Left ventricle myocardium inferior (tissue), 1 donor: ENCODE measurements around the gene DPP7. TPM values are rescaled to one million over a fixed set of nuclear protein-coding genes. Genes with fewer than 3 reads are reported as not detected.

Source experiments
- DNase-seq: peaks from one replicate; pipeline ENCODE4 v3.0.0-alpha.2; 2020
- H3K27ac ChIP-seq: fragments of 200-600 bp; replicated peaks from 2 replicates; pipeline ENCODE4 v1.8.0; 2021
- H3K27me3 ChIP-seq: fragments of 200-600 bp; 2 replicates; pipeline ENCODE4 v1.8.0; 2021; ENCODE audit warnings: low read depth
- H3K36me3 ChIP-seq: fragments of 200-600 bp; 2 replicates; pipeline ENCODE4 v1.8.0; 2021
- H3K4me1 ChIP-seq: fragments of 200-600 bp; 2 replicates; pipeline ENCODE4 v1.8.0; 2021
- H3K4me3 ChIP-seq: fragments of 200-600 bp; 2 replicates; pipeline ENCODE4 v1.8.0; 2021; ENCODE audit warnings: mild to moderate bottlenecking, moderate library complexity
- H3K9me3 ChIP-seq: fragments of 200-600 bp; replicated peaks from 2 replicates; pipeline ENCODE4 v1.8.0; 2021
- intact Hi-C: fragments of 100-400 bp; cut with micrococcal nuclease; formaldehyde crosslinking; loops from one replicate; pipeline ENCODE4 v1.11.0; 2022
- total RNA-seq: library from RNA; stranded (reverse); fragmentation: NEBNext Ultra II Directional; extraction: Animal tissue kit (Norgen Biotek cat#: 25700); gene quantifications from one replicate; pipeline ENCODE4 v1.2.1, GENCODE V29; 2021
- TF ChIP-seq, protein P1 (sequence below): fragments of 200-600 bp; IDR thresholded peaks from 2 replicates; pipeline ENCODE4 v1.8.0; 2021; ENCODE audit warnings: antibody characterized with exemption, mild to moderate bottlenecking, borderline replicate concordance
- donor health status: DM: no; HTN: yes; CAD: no; lungs with severe emphysema.

Gene DPP7
- total RNA-seq, 1 donor from 2014 or later = 130 TPM

DNA sequence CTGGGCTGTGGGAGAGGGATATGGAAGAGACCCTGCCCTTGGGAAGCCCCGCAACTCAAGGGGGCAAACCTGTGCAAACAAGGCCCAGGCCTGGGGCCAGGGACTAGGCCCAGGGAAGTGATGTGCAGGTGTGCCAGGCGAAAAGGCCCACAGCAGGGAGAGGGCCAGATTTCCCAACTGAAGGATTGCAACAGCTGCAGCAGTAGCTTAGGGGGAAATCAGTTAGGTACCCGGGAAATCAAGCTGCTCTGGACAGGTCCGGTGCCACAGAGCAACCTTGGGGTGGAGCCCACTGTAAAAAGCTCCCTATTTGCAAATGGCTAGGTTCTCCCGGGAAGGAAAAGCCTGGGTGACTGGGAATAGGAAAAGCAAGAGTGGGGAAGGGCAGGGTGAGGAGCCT lies 34.8 kb upstream of the DPP7 start:
- no peak for DNase-seq
- intact Hi-C loops = no loop called here
- TF ChIP-seq, protein P1, sequence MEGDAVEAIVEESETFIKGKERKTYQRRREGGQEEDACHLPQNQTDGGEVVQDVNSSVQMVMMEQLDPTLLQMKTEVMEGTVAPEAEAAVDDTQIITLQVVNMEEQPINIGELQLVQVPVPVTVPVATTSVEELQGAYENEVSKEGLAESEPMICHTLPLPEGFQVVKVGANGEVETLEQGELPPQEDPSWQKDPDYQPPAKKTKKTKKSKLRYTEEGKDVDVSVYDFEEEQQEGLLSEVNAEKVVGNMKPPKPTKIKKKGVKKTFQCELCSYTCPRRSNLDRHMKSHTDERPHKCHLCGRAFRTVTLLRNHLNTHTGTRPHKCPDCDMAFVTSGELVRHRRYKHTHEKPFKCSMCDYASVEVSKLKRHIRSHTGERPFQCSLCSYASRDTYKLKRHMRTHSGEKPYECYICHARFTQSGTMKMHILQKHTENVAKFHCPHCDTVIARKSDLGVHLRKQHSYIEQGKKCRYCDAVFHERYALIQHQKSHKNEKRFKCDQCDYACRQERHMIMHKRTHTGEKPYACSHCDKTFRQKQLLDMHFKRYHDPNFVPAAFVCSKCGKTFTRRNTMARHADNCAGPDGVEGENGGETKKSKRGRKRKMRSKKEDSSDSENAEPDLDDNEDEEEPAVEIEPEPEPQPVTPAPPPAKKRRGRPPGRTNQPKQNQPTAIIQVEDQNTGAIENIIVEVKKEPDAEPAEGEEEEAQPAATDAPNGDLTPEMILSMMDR = no peak
- Histone ChIP-seq H3K9me3 (no peaks in the 10 kb centered on the region), H3K4me3 (no peak overlapping the region), H3K27me3 (peaks cover 70% of the 10 kb centered on the region), H3K36me3 (no peaks in the 10 kb centered on the region), H3K4me1 (no peaks in the 10 kb centered on the region), H3K27ac (no peak overlapping the region)

DNA sequence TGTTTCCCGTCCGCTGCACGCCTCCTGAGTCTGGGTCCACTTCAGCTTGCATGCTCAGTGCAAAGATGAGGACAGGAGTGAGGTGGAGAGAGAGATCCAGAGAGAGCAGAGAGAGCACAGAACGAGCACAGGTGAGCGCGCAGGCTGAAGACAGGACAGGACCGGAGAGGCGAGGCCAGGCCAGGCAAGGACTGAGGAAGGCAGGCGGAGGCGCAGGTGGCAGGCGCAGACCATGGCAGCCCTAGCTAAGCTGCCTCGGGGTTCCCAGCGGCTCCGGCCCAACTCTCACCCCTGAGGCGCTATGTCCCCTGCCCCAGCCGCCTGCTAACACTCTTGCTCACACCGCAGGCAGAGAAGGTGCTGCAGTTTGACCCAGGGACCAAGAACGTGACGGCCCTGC lies 34.1 kb upstream of the DPP7 start:
- Histone ChIP-seq H3K4me3 (no peak overlapping the region), H3K9me3 (no peaks in the 10 kb centered on the region), H3K27ac (no peak overlapping the region), H3K36me3 (no peaks in the 10 kb centered on the region), H3K4me1 (no peaks in the 10 kb centered on the region), H3K27me3 (peaks cover 70% of the 10 kb centered on the region)
- TF ChIP-seq, protein P1 = no peak
- no peak for DNase-seq
- intact Hi-C loops = no loop called here

DNA sequence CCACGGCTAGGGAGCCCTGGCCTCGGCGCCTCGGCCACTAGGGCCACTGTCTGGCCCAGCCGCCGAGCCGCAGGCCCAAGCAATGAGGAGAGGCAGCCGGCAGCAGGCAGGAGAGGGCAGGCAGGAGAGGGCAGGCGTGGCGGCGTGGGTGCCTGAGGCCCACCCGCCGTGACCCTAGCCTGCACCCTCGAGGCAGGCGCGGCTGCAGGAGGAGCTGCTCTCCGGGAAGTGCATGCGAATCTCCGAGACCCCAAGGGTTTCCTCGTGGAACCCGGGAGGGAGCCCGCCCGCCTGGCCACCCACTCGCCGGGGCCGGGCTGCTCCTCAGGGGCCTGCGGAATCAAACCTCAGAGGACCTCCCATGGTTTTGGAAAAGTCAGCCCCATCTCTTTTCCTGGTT lies 33.7 kb upstream of the DPP7 start:
- no peaks in the 10 kb centered on the region for H3K4me1 ChIP-seq
- TF ChIP-seq, protein P1 = no peak
- no peak overlapping the region for H3K27ac ChIP-seq
- H3K4me3 ChIP-seq = no peak overlapping the region
- intact Hi-C loops = no loop called here
- no peaks in the 10 kb centered on the region for H3K36me3 ChIP-seq
- H3K27me3 ChIP-seq = peaks cover 70% of the 10 kb centered on the region
- DNase-seq = no peak
- no peaks in the 10 kb centered on the region for H3K9me3 ChIP-seq

DNA sequence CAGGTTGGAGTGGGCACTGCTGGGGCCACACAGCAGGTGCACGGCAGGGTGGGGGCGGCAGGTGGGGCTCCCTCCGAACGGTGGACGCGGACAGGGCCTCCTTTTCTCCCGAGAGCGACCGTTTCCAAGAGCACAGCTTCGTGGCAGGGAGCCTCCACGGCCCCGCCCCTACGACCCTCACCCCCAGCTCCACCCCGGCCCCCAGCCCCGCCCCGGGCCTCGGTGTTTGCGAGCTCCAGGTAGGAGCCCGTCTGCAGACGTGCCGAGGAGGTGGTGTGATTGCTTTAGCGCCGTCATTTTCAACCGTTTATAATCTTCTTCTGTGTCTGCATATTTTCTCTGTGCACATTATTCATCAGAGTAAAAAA lies 33.2 kb upstream of the DPP7 start:
- Histone ChIP-seq H3K36me3 (no peaks in the 10 kb centered on the region), H3K27ac (no peak overlapping the region), H3K4me1 (no peaks in the 10 kb centered on the region), H3K9me3 (no peaks in the 10 kb centered on the region), H3K27me3 (peaks cover 70% of the 10 kb centered on the region), H3K4me3 (no peak overlapping the region)
- intact Hi-C loops = no loop called here
- DNase-seq = no peak
- TF ChIP-seq, protein P1 = no peak

DNA sequence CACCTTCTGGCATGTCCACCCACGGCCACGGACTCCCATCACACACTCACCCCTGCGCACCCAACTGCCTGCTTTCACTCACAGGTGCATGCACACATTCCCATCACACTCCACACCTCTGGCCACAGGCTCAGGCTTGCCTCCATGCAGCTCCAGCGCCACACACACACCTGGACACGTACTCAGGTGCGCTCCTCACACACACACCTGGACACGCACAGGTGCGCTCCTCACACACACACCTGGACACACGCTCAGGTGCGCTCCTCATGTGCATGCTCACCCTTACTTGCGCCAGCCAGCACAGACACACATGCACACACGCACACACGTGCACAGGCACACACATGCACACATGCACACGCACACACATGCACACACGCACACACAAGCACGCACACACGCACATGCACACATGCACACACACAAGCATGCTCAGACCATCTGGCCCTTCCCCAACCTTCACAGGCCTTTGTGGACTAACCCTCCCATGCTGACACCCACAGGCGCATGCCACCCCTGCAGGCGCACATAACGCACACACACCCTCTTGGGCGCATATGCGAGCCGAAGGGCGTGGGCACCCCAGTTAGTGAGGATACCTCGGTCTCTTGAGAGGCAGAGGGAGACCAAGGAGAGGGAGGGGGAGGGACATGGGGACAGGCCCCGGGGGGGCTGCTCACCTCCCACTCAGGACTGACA lies 32.7 kb upstream of the DPP7 start:
- Histone ChIP-seq H3K36me3 (no peaks in the 10 kb centered on the region), H3K27ac (no peak overlapping the region), H3K27me3 (peaks cover 72% of the 10 kb centered on the region), H3K9me3 (no peaks in the 10 kb centered on the region), H3K4me1 (no peaks in the 10 kb centered on the region), H3K4me3 (no peak overlapping the region)
- intact Hi-C loops = no loop called here
- DNase-seq = no peak
- TF ChIP-seq, protein P1 = no peak
